Testis (tissue), 3 donors: ENCODE measurements around the gene NEDD1. TPM values are rescaled to one million over a fixed set of nuclear protein-coding genes. Genes with fewer than 3 reads are reported as not detected.

Experiments used
- DNase-seq: peaks from one replicate; pipeline ENCODE4 v3.0.0-alpha.2; 2019
- H3K27ac ChIP-seq, 2 donors: fragments of 200-600 bp; sonication (generic); one replicate each; pipeline ENCODE4 v1.5.1; 2019
- H3K27me3 ChIP-seq: fragments of 200-600 bp; sonication (generic); one replicate; pipeline ENCODE4 v1.5.1; 2019
- H3K36me3 ChIP-seq: fragments of 200-600 bp; sonication (generic); one replicate; pipeline ENCODE4 v1.5.1; 2017; ENCODE audit warnings: low read depth; ENCODE audit errors: missing control alignments
- H3K4me1 ChIP-seq: fragments of 200-600 bp; sonication (generic); one replicate; pipeline ENCODE4 v1.5.1; 2019
- H3K4me3 ChIP-seq, 2 donors: fragments of 200-600 bp; sonication (generic); one replicate each; pipeline ENCODE4 v1.5.1; 2017 to 2019
- H3K9me3 ChIP-seq: fragments of 200-600 bp; sonication (generic); one replicate; pipeline ENCODE4 v1.5.1; 2017
- CTCF ChIP-seq, 3 experiments: fragments of 450-650 bp in 2 of 3; fragments of 200-600 bp in 1 of 3; sonication (generic) in 1 of 3; IDR thresholded peaks; one replicate each; pipeline ENCODE4 v1.5.1; 2016 to 2019; ENCODE audit warnings: antibody characterized with exemption in 3 of 3, mild to moderate bottlenecking in 2 of 3, moderate library complexity in 1 of 3
- POLR2A ChIP-seq: fragments of 450-650 bp; IDR thresholded peaks from one replicate; pipeline ENCODE4 v1.6.1; 2017; ENCODE audit warnings: antibody characterized with exemption, mild to moderate bottlenecking, moderate library complexity
- WGBS, 2 donors: methylation state at CpG; one replicate each; pipeline ENCODE4 v1.1.5; 2018; 5-methylcytosine and 5-hydroxymethylcytosine counted together
- intact Hi-C: fragments of 100-400 bp; cut with DNase I; formaldehyde crosslinking; loops from one replicate; pipeline ENCODE4 v1.15.1; 2023; ENCODE audit warnings: low total_unique reads
- polyA plus RNA-seq: library from polyadenylated mRNA; stranded (reverse); fragments of 350-450 nt; fragmentation: Illumina TruSeq; extraction: RNeasy Lipid Tissue Mini Kit (QIAGEN cat#74804); gene quantifications from one replicate; pipeline ENCODE4 v1.2.3, GENCODE V29; 2014; ENCODE audit warnings: low read depth, low replicate concordance; ENCODE audit not compliant: insufficient read depth
- total RNA-seq, 2 donors: library from RNA; depleted of rRNA; stranded (reverse); fragments of >200 nt; gene quantifications; one replicate each; pipeline ENCODE4 v1.2.3, GENCODE V29; 2016

NEDD1 gene
- total and polyA plus RNA-seq, 3 donors from 2014 or later, result 24.3 to 29.6 (median 29.4) TPM

- H3K36me3 ChIP-seq, result no peaks in the 10 kb centered on the region
- no peaks in the 10 kb centered on the region for H3K9me3 ChIP-seq
- WGBS, 2 donors, result 89 to 91% methylated on average over 4 of the region's 4 CpGs
- no peak overlapping the region for H3K4me3 ChIP-seq
- no peaks in the 10 kb centered on the region for H3K4me1 ChIP-seq
- intact Hi-C loops, result no loop called here
- H3K27ac ChIP-seq, result no peak overlapping the region
- no peaks in the 10 kb centered on the region for H3K27me3 ChIP-seq
- DNase-seq, result no peak
- no peak for TF ChIP-seq CTCF (IDR thresholded peaks at IDR 0.05)
- no peak for TF ChIP-seq POLR2A
Measured at GRCh38 chr12:96982671-96983070, 75.6 kb downstream of the NEDD1 start.

GRCh38 chr12:96985515-96986362, 78.7 kb downstream of the NEDD1 start:
- H3K36me3 ChIP-seq, result no peaks in the 10 kb centered on the region
- H3K4me1 ChIP-seq, result no peaks in the 10 kb centered on the region
- H3K4me3 ChIP-seq, result peak overlapping the region; percentile 31 to 45
- DNase-seq, result peak; percentile 39
- no peaks in the 10 kb centered on the region for H3K9me3 ChIP-seq
- intact Hi-C loops, result no loop called here
- peak in 2 of 3 experiments; percentile 63 to 72 for TF ChIP-seq CTCF (IDR thresholded peaks at IDR 0.05)
- no peak for TF ChIP-seq POLR2A
- no peaks in the 10 kb centered on the region for H3K27me3 ChIP-seq
- WGBS, 2 donors, result 2 to 3% methylated on average over 48 to 56 of the region's 56 CpGs
- H3K27ac ChIP-seq, result no peak overlapping the region

DNA sequence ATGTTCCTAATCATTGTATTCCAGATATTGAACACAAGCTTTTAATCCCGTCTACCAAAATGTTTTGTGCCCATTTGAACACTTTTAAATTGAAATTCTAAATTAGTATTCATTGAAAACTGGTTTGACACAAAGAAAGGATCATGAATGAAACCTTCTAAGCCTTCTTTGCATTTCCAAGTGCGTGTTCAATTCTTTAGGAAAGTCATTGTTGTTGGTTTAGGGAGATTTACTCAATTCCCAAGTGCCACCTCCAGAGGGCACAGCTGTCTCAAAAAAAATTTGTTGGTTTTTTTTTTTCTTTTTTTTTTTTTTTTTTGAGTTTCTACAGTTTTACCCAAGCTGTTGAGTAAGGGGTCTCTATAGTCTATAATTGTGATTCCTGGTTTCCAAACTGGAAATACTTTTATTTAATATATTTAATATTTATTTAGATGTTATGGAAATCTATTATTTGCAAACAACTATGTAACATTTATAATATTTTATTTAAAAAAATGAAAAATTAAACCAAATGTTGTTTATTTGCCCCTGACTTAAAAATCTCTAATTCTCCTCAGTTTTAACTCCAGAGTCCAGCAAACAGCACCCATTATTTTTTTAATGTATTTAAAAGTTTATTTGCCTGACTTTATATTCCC, 79.9 kb downstream of the NEDD1 start:
- no peak overlapping the region for H3K4me3 ChIP-seq
- TF ChIP-seq CTCF (IDR thresholded peaks at IDR 0.05) (peak in 2 of 3 experiments; percentile 18 to 41), POLR2A (no peak)
- H3K27me3 ChIP-seq, result no peaks in the 10 kb centered on the region
- no peaks in the 10 kb centered on the region for H3K36me3 ChIP-seq
- no peaks in the 10 kb centered on the region for H3K9me3 ChIP-seq
- no peak overlapping the region for H3K27ac ChIP-seq
- WGBS, 2 donors, result 45 to 47% methylated on average over 2 of the region's 2 CpGs
- no peaks in the 10 kb centered on the region for H3K4me1 ChIP-seq
- DNase-seq, result no peak
- intact Hi-C loops, result no loop called here

- TF ChIP-seq CTCF (IDR thresholded peaks at IDR 0.05), result no peak
- TF ChIP-seq POLR2A, result no peak
- WGBS, 2 donors, result 65 to 69% methylated on average over 3 of the region's 3 CpGs
- Histone ChIP-seq H3K27me3 (no peaks in the 10 kb centered on the region), H3K4me3 (no peak overlapping the region), H3K27ac (no peak overlapping the region), H3K36me3 (no peaks in the 10 kb centered on the region), H3K9me3 (no peaks in the 10 kb centered on the region), H3K4me1 (no peaks in the 10 kb centered on the region)
- no peak for DNase-seq
- intact Hi-C loops, result no loop called here
Measured at GRCh38 chr12:96988919-96989318, 81.9 kb downstream of the NEDD1 start.
